OCI-LY3 (cell line): ENCODE data around the gene CPNE8.

Experiments
- EZH2phosphoT487 ChIP-seq: fragments of 200-600 bp; shearing (Covaris generic); IDR thresholded peaks from 2 replicates; pipeline ENCODE4 v1.6.1; 2018; ENCODE audit warnings: antibody characterized with exemption, mixed run types, low read depth
- TF ChIP-seq, protein P1 (sequence below): fragments of 200-600, 300-600 bp; sonication (generic); IDR thresholded peaks from 2 replicates; pipeline ENCODE4 v1.5.1; 2014; ENCODE audit warnings: antibody characterized with exemption, low read length, low read depth

DNA sequence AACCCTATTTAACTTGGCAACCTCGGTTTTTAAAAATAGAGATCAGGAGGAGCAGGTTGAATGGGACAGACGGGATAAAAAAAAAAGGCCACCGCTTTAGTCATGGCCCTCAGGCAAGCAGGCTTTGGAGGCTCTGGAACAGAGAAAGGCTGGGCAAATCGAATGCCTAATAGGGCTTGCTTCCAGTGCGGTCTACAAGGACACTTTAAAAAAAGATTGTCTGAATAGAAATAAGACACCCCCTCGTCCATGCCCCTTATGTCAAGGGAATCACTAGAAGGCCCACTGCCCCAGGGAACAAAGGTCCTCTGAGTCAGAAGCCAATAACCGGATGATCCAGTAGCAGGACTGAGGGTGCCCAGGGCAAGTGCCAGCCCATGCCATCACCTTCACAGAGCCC lies 265.8 kb downstream of the CPNE8 start:
- TF ChIP-seq, protein P1, sequence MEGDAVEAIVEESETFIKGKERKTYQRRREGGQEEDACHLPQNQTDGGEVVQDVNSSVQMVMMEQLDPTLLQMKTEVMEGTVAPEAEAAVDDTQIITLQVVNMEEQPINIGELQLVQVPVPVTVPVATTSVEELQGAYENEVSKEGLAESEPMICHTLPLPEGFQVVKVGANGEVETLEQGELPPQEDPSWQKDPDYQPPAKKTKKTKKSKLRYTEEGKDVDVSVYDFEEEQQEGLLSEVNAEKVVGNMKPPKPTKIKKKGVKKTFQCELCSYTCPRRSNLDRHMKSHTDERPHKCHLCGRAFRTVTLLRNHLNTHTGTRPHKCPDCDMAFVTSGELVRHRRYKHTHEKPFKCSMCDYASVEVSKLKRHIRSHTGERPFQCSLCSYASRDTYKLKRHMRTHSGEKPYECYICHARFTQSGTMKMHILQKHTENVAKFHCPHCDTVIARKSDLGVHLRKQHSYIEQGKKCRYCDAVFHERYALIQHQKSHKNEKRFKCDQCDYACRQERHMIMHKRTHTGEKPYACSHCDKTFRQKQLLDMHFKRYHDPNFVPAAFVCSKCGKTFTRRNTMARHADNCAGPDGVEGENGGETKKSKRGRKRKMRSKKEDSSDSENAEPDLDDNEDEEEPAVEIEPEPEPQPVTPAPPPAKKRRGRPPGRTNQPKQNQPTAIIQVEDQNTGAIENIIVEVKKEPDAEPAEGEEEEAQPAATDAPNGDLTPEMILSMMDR, result no peak
- no peak for TF ChIP-seq EZH2phosphoT487
